RKO (cell line): ENCODE data around the gene DNAJB6.
"Not testable (repeated sequence)": the region's sequence is repeated elsewhere in the genome, so short reads cannot be mapped to it uniquely, and the experiment has no call there.

Source experiments
- DNase-seq: peaks from one replicate; pipeline ENCODE4 v3.0.0-alpha.2; 2016; ENCODE audit warnings: low spot score

Gene DNAJB6

GRCh38 chr7:157442993-157443831, 106.4 kb downstream of the DNAJB6 start:
- no peak for DNase-seq

GRCh38 chr7:157444011-157444842, 107.4 kb downstream of the DNAJB6 start:
- no peak for DNase-seq

- DNase-seq, result no peak
These were observed 108.0 kb downstream of the DNAJB6 start for GRCh38 chr7:157444843-157445135.

- no peak for DNase-seq
These were observed 108.6 kb downstream of the DNAJB6 start for GRCh38 chr7:157445246-157445955.

GRCh38 chr7:157445956-157446295, 109.1 kb downstream of the DNAJB6 start:
- no peak for DNase-seq

- no peak for DNase-seq
These were observed 109.5 kb downstream of the DNAJB6 start for GRCh38 chr7:157446322-157446721.

- not testable (repeated sequence) for DNase-seq
These were observed 117.2 kb downstream of the DNAJB6 start for GRCh38 chr7:157454003-157454402.

GRCh38 chr7:157457355-157458253, 120.8 kb downstream of the DNAJB6 start:
- DNase-seq, result no peak

GRCh38 chr7:157458254-157458633, 121.4 kb downstream of the DNAJB6 start:
- DNase-seq, result no peak

GRCh38 chr7:157459966-157460365, 123.2 kb downstream of the DNAJB6 start:
- no peak for DNase-seq

- DNase-seq, result no peak
These were observed 123.9 kb downstream of the DNAJB6 start for GRCh38 chr7:157460721-157461120.

- no peak for DNase-seq
These were observed 125.0 kb downstream of the DNAJB6 start for GRCh38 chr7:157461573-157462418.

GRCh38 chr7:157462419-157462771, 125.6 kb downstream of the DNAJB6 start:
- no peak for DNase-seq

- no peak for DNase-seq
These were observed 126.0 kb downstream of the DNAJB6 start for GRCh38 chr7:157462840-157463239.

GRCh38 chr7:157463245-157463644, 126.4 kb downstream of the DNAJB6 start:
- no peak for DNase-seq

- no peak for DNase-seq
These were observed 127.5 kb downstream of the DNAJB6 start for GRCh38 chr7:157464111-157464970.

GRCh38 chr7:157464971-157465886, 128.4 kb downstream of the DNAJB6 start:
- no peak for DNase-seq

- DNase-seq, result no peak
These were observed 129.4 kb downstream of the DNAJB6 start for GRCh38 chr7:157465891-157466866.
